T-helper 17 cell (primary cell): ENCODE data around the gene TMEM63A. TPM values are rescaled to one million over a fixed set of nuclear protein-coding genes. Genes with fewer than 3 reads are reported as not detected.

Source experiments
- ATAC-seq: fragments of 150-1000 bp; cut with Tn5 transposase; 2 replicates; pipeline ENCODE4 v1.10.0; 2021; ENCODE audit warnings: mild to moderate bottlenecking, moderate library complexity
- DNase-seq, 3 donors: peaks; one replicate each; pipeline versions ENCODE4 v3.0.0 to v3.0.0-alpha.2; 2020 to 2021
- H3K9me3 ChIP-seq: one replicate; pipeline ENCODE4 v1.7.0; 2013; ENCODE audit warnings: low read length, mild to moderate bottlenecking; ENCODE audit not compliant: control insufficient read depth, poor library complexity, severe bottlenecking
- H3K27ac Mint-ChIP-seq: one replicate; pipeline ENCODE4 v1.8.0; 2022; ENCODE audit warnings: mild to moderate bottlenecking, moderate library complexity, mixed read lengths
- H3K27me3 Mint-ChIP-seq: one replicate; pipeline ENCODE4 v1.8.0; 2022; ENCODE audit warnings: mixed read lengths
- H3K36me3 Mint-ChIP-seq: one replicate; pipeline ENCODE4 v1.8.0; 2022; ENCODE audit warnings: low read depth, mixed read lengths
- H3K4me1 Mint-ChIP-seq: one replicate; pipeline ENCODE4 v1.8.0; 2022; ENCODE audit warnings: mild to moderate bottlenecking, mixed read lengths
- H3K4me3 Mint-ChIP-seq: one replicate; pipeline ENCODE4 v1.8.0; 2022; ENCODE audit warnings: mild to moderate bottlenecking, moderate library complexity, mixed read lengths
- total RNA-seq, 4 donors: library from RNA in 2 of 4; stranded (reverse) in 2 of 4; gene quantifications; one replicate each; pipeline ENCODE4 v1.2.3 and lab custom pipeline; 2022 to 2026

The TMEM63A gene
- total RNA-seq, 2 donors from 2014 or later = 269 to 280 TPM

GRCh38 chr1:225886159-225887029 lies 4.2 kb upstream of the TMEM63A start:
- Mint-ChIP-seq H3K27ac (no peak overlapping the region), H3K27me3 (no peaks in the 10 kb centered on the region), H3K4me1 (peaks cover 19% of the 10 kb centered on the region), H3K36me3 (no peaks in the 10 kb centered on the region), H3K4me3 (no peak overlapping the region)
- no peaks in the 10 kb centered on the region for H3K9me3 ChIP-seq
- DNase-seq (no peak), ATAC-seq (no peak)

GRCh38 chr1:225885336-225885735 lies 3.2 kb upstream of the TMEM63A start:
- ATAC-seq = no peak
- peaks cover 16% of the 10 kb centered on the region for H3K4me1 Mint-ChIP-seq
- H3K27ac Mint-ChIP-seq = no peak overlapping the region
- DNase-seq = no peak
- no peaks in the 10 kb centered on the region for H3K27me3 Mint-ChIP-seq
- H3K36me3 Mint-ChIP-seq = no peaks in the 10 kb centered on the region
- H3K4me3 Mint-ChIP-seq = no peak overlapping the region
- H3K9me3 ChIP-seq = no peaks in the 10 kb centered on the region

GRCh38 chr1:225883616-225884265 lies 1.6 kb upstream of the TMEM63A start:
- DNase-seq (no peak), ATAC-seq (no peak)
- H3K9me3 ChIP-seq = no peaks in the 10 kb centered on the region

GRCh38 chr1:225882694-225883615 lies 775 bp upstream of the TMEM63A start:
- peaks cover 28% of the 10 kb centered on the region for H3K4me1 Mint-ChIP-seq
- no peaks in the 10 kb centered on the region for H3K36me3 Mint-ChIP-seq
- no peaks in the 10 kb centered on the region for H3K9me3 ChIP-seq
- peak in 1 of 3 donors; percentile 18 for DNase-seq
- ATAC-seq = peak; percentile 38
- peak overlapping the region; percentile 96 for H3K4me3 Mint-ChIP-seq
- H3K27me3 Mint-ChIP-seq = no peaks in the 10 kb centered on the region
- peak overlapping the region; percentile 87 for H3K27ac Mint-ChIP-seq

More at GRCh38 chr1:225883616-225884265, 1.6 kb upstream of the TMEM63A start:
- H3K4me3 Mint-ChIP-seq = peak overlapping the region; percentile 96
- no peaks in the 10 kb centered on the region for H3K27me3 Mint-ChIP-seq
- H3K27ac Mint-ChIP-seq = peak overlapping the region; percentile 87
- H3K4me1 Mint-ChIP-seq = peaks cover 23% of the 10 kb centered on the region
- H3K36me3 Mint-ChIP-seq = no peaks in the 10 kb centered on the region

GRCh38 chr1:225881081-225881958 lies 860 bp downstream of the TMEM63A start:
- H3K27me3 Mint-ChIP-seq = no peaks in the 10 kb centered on the region
- peak overlapping the region; percentile 87 for H3K27ac Mint-ChIP-seq
- H3K4me3 Mint-ChIP-seq = peak overlapping the region; percentile 96
- peaks cover 40% of the 10 kb centered on the region for H3K4me1 Mint-ChIP-seq
- H3K9me3 ChIP-seq = no peaks in the 10 kb centered on the region
- peaks cover 4% of the 10 kb centered on the region for H3K36me3 Mint-ChIP-seq
- DNase-seq = peak in 1 of 3 donors; percentile 23
- peak; percentile 54 for ATAC-seq

- H3K27ac Mint-ChIP-seq = peak overlapping the region; percentile 87
- ATAC-seq (no peak), DNase-seq (no peak)
- H3K36me3 Mint-ChIP-seq = peaks cover 4% of the 10 kb centered on the region
- no peaks in the 10 kb centered on the region for H3K9me3 ChIP-seq
- peak overlapping the region; percentile 96 for H3K4me3 Mint-ChIP-seq
- H3K27me3 Mint-ChIP-seq = no peaks in the 10 kb centered on the region
- H3K4me1 Mint-ChIP-seq = peaks cover 45% of the 10 kb centered on the region
Observed at GRCh38 chr1:225880636-225881035, 1.5 kb downstream of the TMEM63A start.

GRCh38 chr1:225880222-225880588 lies 2.0 kb downstream of the TMEM63A start:
- peaks cover 4% of the 10 kb centered on the region for H3K36me3 Mint-ChIP-seq
- DNase-seq (no peak), ATAC-seq (no peak)
- peak overlapping the region; percentile 96 for H3K4me3 Mint-ChIP-seq
- H3K27me3 Mint-ChIP-seq = no peaks in the 10 kb centered on the region
- H3K27ac Mint-ChIP-seq = peak overlapping the region; percentile 87
- no peaks in the 10 kb centered on the region for H3K9me3 ChIP-seq
- H3K4me1 Mint-ChIP-seq = peaks cover 49% of the 10 kb centered on the region

GRCh38 chr1:225879521-225880221 lies 2.5 kb downstream of the TMEM63A start:
- DNase-seq = no peak
- ATAC-seq = peak; percentile 26
- Mint-ChIP-seq H3K4me1 (peaks cover 54% of the 10 kb centered on the region), H3K27me3 (no peaks in the 10 kb centered on the region), H3K4me3 (peak overlapping the region; percentile 96), H3K36me3 (peaks cover 4% of the 10 kb centered on the region), H3K27ac (peak overlapping the region; percentile 87)
- H3K9me3 ChIP-seq = no peaks in the 10 kb centered on the region

- Mint-ChIP-seq H3K4me1 (peaks cover 54% of the 10 kb centered on the region), H3K27me3 (no peaks in the 10 kb centered on the region), H3K36me3 (peaks cover 4% of the 10 kb centered on the region), H3K4me3 (peak overlapping the region; percentile 96), H3K27ac (peak overlapping the region; percentile 87)
- H3K9me3 ChIP-seq = no peaks in the 10 kb centered on the region
- DNase-seq (no peak), ATAC-seq (no peak)
Observed at GRCh38 chr1:225878282-225878681, 3.9 kb downstream of the TMEM63A start.

- DNase-seq = no peak
- Mint-ChIP-seq H3K36me3 (peaks cover 4% of the 10 kb centered on the region), H3K27ac (peak overlapping the region; percentile 87), H3K27me3 (no peaks in the 10 kb centered on the region), H3K4me1 (peaks cover 55% of the 10 kb centered on the region), H3K4me3 (peak overlapping the region; percentile 21)
- ATAC-seq = no peak
- no peaks in the 10 kb centered on the region for H3K9me3 ChIP-seq
Observed at GRCh38 chr1:225877580-225877979, 4.6 kb downstream of the TMEM63A start.

GRCh38 chr1:225876900-225877510 lies 5.2 kb downstream of the TMEM63A start:
- ATAC-seq (no peak), DNase-seq (no peak)
- Mint-ChIP-seq H3K36me3 (peaks cover 4% of the 10 kb centered on the region), H3K4me3 (peak overlapping the region; percentile 41), H3K4me1 (peaks cover 55% of the 10 kb centered on the region), H3K27me3 (no peaks in the 10 kb centered on the region), H3K27ac (peak overlapping the region; percentile 87)
- H3K9me3 ChIP-seq = no peaks in the 10 kb centered on the region
